ENCODE results near the gene PCK1. TPM values are rescaled to one million over a fixed set of nuclear protein-coding genes. Genes with fewer than 3 reads are reported as not detected.

Gene PCK1
- total and polyA plus RNA-seq, 2 donors (not counting 1 experiment from before 2014, with no cell fraction given) = under 0.01 TPM; not detected in 1

GRCh38 chr20:57609086-57609841, 48.4 kb downstream of the PCK1 start:
- no peak for TF ChIP-seq EZH2 (IDR thresholded peaks at IDR 0.05; ENCODE audit: low read length, missing control alignments)
- no peak for TF ChIP-seq CTCF (conservative IDR thresholded peaks at IDR 0.05 in 1 of 2, IDR thresholded peaks at IDR 0.05 in 1 of 2; ENCODE audit: low read depth in 1 of 2, low read length in 2 of 2)
- H3K4me2 ChIP-seq (ENCODE audit: extremely low read depth, insufficient read depth, low read length) = no peak overlapping the region
- H3K36me3 ChIP-seq (ENCODE audit: control insufficient read depth, insufficient read depth, low read length) = no peaks in the 10 kb centered on the region
- no peaks in the 10 kb centered on the region for H3K9me3 ChIP-seq (ENCODE audit: control insufficient read depth, insufficient read depth, low read depth, low read length)
- DNase-seq (ENCODE audit: low read depth in 2 of 2) = no peak
- H3K27ac ChIP-seq (ENCODE audit: insufficient read depth, low read length) = no peak overlapping the region
- no peaks in the 10 kb centered on the region for H3K27me3 ChIP-seq (ENCODE audit: control insufficient read depth, insufficient read depth, low read length)
- H4K20me1 ChIP-seq (ENCODE audit: control insufficient read depth, extremely low read depth, insufficient read depth, low read length) = no peaks in the 10 kb centered on the region
- no peaks in the 10 kb centered on the region for H3K79me2 ChIP-seq (ENCODE audit: control insufficient read depth, insufficient read depth, low read length)
- no peak overlapping the region for H3K4me3 ChIP-seq (replicated peaks in 1 of 4; ENCODE audit: control extremely low read depth in 1 of 4, insufficient read depth in 1 of 4, low read depth in 3 of 4, low read length in 4 of 4)
- H3K9ac ChIP-seq (ENCODE audit: insufficient read depth, low read length) = no peak overlapping the region
- no peaks in the 10 kb centered on the region for H3K4me1 ChIP-seq (ENCODE audit: control insufficient read depth, extremely low read depth, insufficient read depth, low read length)
- H2AFZ ChIP-seq (ENCODE audit: low read length) = no peak overlapping the region

GRCh38 chr20:57609842-57610167, 48.9 kb downstream of the PCK1 start:
- H3K79me2 ChIP-seq (ENCODE audit: control insufficient read depth, insufficient read depth, low read length) = no peaks in the 10 kb centered on the region
- H3K4me3 ChIP-seq (replicated peaks in 1 of 4; ENCODE audit: control extremely low read depth in 1 of 4, insufficient read depth in 1 of 4, low read depth in 3 of 4, low read length in 4 of 4) = no peak overlapping the region
- TF ChIP-seq EZH2 (IDR thresholded peaks at IDR 0.05; ENCODE audit: low read length, missing control alignments) (no peak), CTCF (conservative IDR thresholded peaks at IDR 0.05 in 1 of 2, IDR thresholded peaks at IDR 0.05 in 1 of 2; ENCODE audit: low read depth in 1 of 2, low read length in 2 of 2) (no peak)
- H3K36me3 ChIP-seq (ENCODE audit: control insufficient read depth, insufficient read depth, low read length) = no peaks in the 10 kb centered on the region
- H3K9me3 ChIP-seq (ENCODE audit: control insufficient read depth, insufficient read depth, low read depth, low read length) = no peaks in the 10 kb centered on the region
- H3K27me3 ChIP-seq (ENCODE audit: control insufficient read depth, insufficient read depth, low read length) = no peaks in the 10 kb centered on the region
- H2AFZ ChIP-seq (ENCODE audit: low read length) = no peak overlapping the region
- H3K27ac ChIP-seq (ENCODE audit: insufficient read depth, low read length) = no peak overlapping the region
- H3K4me2 ChIP-seq (ENCODE audit: extremely low read depth, insufficient read depth, low read length) = no peak overlapping the region
- H3K4me1 ChIP-seq (ENCODE audit: control insufficient read depth, extremely low read depth, insufficient read depth, low read length) = no peaks in the 10 kb centered on the region
- H4K20me1 ChIP-seq (ENCODE audit: control insufficient read depth, extremely low read depth, insufficient read depth, low read length) = no peaks in the 10 kb centered on the region
- no peak overlapping the region for H3K9ac ChIP-seq (ENCODE audit: insufficient read depth, low read length)
- no peak for DNase-seq (ENCODE audit: low read depth in 2 of 2)

- no peaks in the 10 kb centered on the region for H3K4me1 ChIP-seq (ENCODE audit: control insufficient read depth, extremely low read depth, insufficient read depth, low read length)
- no peak overlapping the region for H3K4me3 ChIP-seq (replicated peaks in 1 of 4; ENCODE audit: control extremely low read depth in 1 of 4, insufficient read depth in 1 of 4, low read depth in 3 of 4, low read length in 4 of 4)
- no peak overlapping the region for H3K9ac ChIP-seq (ENCODE audit: insufficient read depth, low read length)
- no peak overlapping the region for H2AFZ ChIP-seq (ENCODE audit: low read length)
- H3K4me2 ChIP-seq (ENCODE audit: extremely low read depth, insufficient read depth, low read length) = no peak overlapping the region
- H3K27me3 ChIP-seq (ENCODE audit: control insufficient read depth, insufficient read depth, low read length) = no peaks in the 10 kb centered on the region
- H3K36me3 ChIP-seq (ENCODE audit: control insufficient read depth, insufficient read depth, low read length) = no peaks in the 10 kb centered on the region
- H3K79me2 ChIP-seq (ENCODE audit: control insufficient read depth, insufficient read depth, low read length) = no peaks in the 10 kb centered on the region
- TF ChIP-seq CTCF (conservative IDR thresholded peaks at IDR 0.05 in 1 of 2, IDR thresholded peaks at IDR 0.05 in 1 of 2; ENCODE audit: low read depth in 1 of 2, low read length in 2 of 2) = no peak
- no peak for TF ChIP-seq EZH2 (IDR thresholded peaks at IDR 0.05; ENCODE audit: low read length, missing control alignments)
- H3K27ac ChIP-seq (ENCODE audit: insufficient read depth, low read length) = no peak overlapping the region
- H4K20me1 ChIP-seq (ENCODE audit: control insufficient read depth, extremely low read depth, insufficient read depth, low read length) = no peaks in the 10 kb centered on the region
- H3K9me3 ChIP-seq (ENCODE audit: control insufficient read depth, insufficient read depth, low read depth, low read length) = no peaks in the 10 kb centered on the region
- DNase-seq (ENCODE audit: low read depth in 2 of 2) = no peak
Measured at GRCh38 chr20:57610261-57610952, 49.5 kb downstream of the PCK1 start.

Measured in fibroblast of lung (primary cell).